H1 (cell line): ENCODE data around the gene CEP76. TPM values are rescaled to one million over a fixed set of nuclear protein-coding genes. Genes with fewer than 3 reads are reported as not detected.

Experiments
- BRCA1 ChIP-seq: IDR thresholded peaks from 2 replicates; pipeline ENCODE4 v1.6.1; 2012; ENCODE audit warnings: low read depth, low read length, improper control_type of control experiment
- CBX8 ChIP-seq: fragments of 300-800, 300-1000 bp; sonication (generic); IDR thresholded peaks from 2 replicates; pipeline ENCODE4 v1.7.1; 2016; ENCODE audit warnings: low read depth, low read length, borderline replicate concordance
- HDAC2 ChIP-seq, 2 experiments: fragments of 300-600 bp in 1 of 2; sonication (generic) in 1 of 2; IDR thresholded peaks; 2 replicates each; pipeline ENCODE4 v1.6.1; 2011 to 2012; ENCODE audit warnings: low read depth in 2 of 2, low read length in 2 of 2, mild to moderate bottlenecking in 2 of 2, moderate library complexity in 2 of 2, borderline replicate concordance in 1 of 2, inconsistent platforms in 1 of 2
- RAD21 ChIP-seq, 2 experiments: IDR thresholded peaks in 1 of 2; conservative IDR thresholded peaks in 1 of 2; 2 replicates each; pipeline ENCODE4 v1.6.1; 2011; ENCODE audit warnings: low read depth in 2 of 2, low read length in 2 of 2, improper control_type of control experiment in 1 of 2, inconsistent platforms in 1 of 2, mild to moderate bottlenecking in 1 of 2, moderate library complexity in 1 of 2
- SUZ12 ChIP-seq: fragments of 200-600 bp; sonication (generic); IDR thresholded peaks from 2 replicates; pipeline ENCODE4 v1.6.1; 2012; ENCODE audit warnings: mild to moderate bottlenecking, inconsistent platforms, low read length, moderate library complexity, mixed read lengths
- TEAD4 ChIP-seq: IDR thresholded peaks from 2 replicates; pipeline ENCODE4 v1.6.1; 2012; ENCODE audit warnings: low read depth, low read length, inconsistent platforms, mixed read lengths
- polyA plus RNA-seq, 7 experiments: library from polyadenylated mRNA; depleted of rRNA in 3 of 7; stranded (reverse) in 5 of 7; unstranded in 2 of 7; fragments of >200 nt in 5 of 7; fragments of 200-250 nt in 2 of 7; gene quantifications; 1 replicate in 5 of 7; 2 replicates in 1 of 7; 4 replicates in 1 of 7; pipeline versions ENCODE4 v1.2.1 to v1.2.3, GENCODE V29; 2011 to 2013; ENCODE audit warnings: missing spikeins in 2 of 7, mixed read lengths in 2 of 7
- total RNA-seq: library from RNA; stranded (reverse); fragmentation: NEBNext Ultra II Directional; extraction: Animal tissue kit (Norgen Biotek cat#: 25700); gene quantifications from 2 replicates; pipeline ENCODE4 v1.2.1, GENCODE V29; 2021

The CEP76 gene
- total and polyA plus RNA-seq, 2 of the 8 experiments (the other 6 are each of a cell fraction or from before 2014, with no cell fraction given), result 9.0 to 18.1 TPM

- TF ChIP-seq TEAD4 (no peak), BRCA1 (no peak), SUZ12 (no peak), RAD21 (IDR thresholded peaks at IDR 0.05 in 1 of 2, conservative IDR thresholded peaks at IDR 0.05 in 1 of 2; ENCODE audit: low read depth in 2 of 2, low read length in 2 of 2) (no peak), HDAC2 (IDR thresholded peaks at IDR 0.05; ENCODE audit: borderline replicate concordance in 1 of 2, low read depth in 2 of 2, low read length in 2 of 2) (no peak), CBX8 (no peak)
- TF ChIP-seq, all 59 proteins: peak for 0
Observed at GRCh38 chr18:12689256-12689850, 13.2 kb downstream of the CEP76 start (continued).
